GM12878 (cell line): ENCODE data around the gene FAM219A. TPM values are rescaled to one million over a fixed set of nuclear protein-coding genes. Genes with fewer than 3 reads are reported as not detected.
A peak's percentile ranks its signal among the peaks of the same experiment; 100 is the strongest.

Source experiments
- ATAC-seq: fragments of 200-7000 bp; cut with Tn5 transposase; 3 replicates; pipeline ENCODE4 v1.9.1; 2020; ENCODE audit warnings: mild to moderate bottlenecking, moderate library complexity
- BruUV-seq: library from RNA; stranded (reverse); fragments of 400-500 nt; replicated peaks from 2 replicates; lab custom pipeline; 2021; lab: Mats Ljungman, UMichigan
- CTCF ChIA-PET: fragments of 300-600 bp; sonication (Branson Sonifier 250); formaldehyde crosslinking; extraction: SDS; loops from one replicate; lab custom pipeline; 2021; ENCODE audit warnings: inconsistent platforms; lab: Yijun Ruan, JAX
- POLR2A ChIA-PET: fragments of 350-600 bp; formaldehyde crosslinking; extraction: SDS; loops from one replicate; lab custom pipeline; 2021; ENCODE audit warnings: inconsistent platforms; lab: Charles Lee
- RAD21 ChIA-PET: fragments of 300-600 bp; sonication (Branson Sonifier 250); formaldehyde crosslinking; loops from one replicate; lab custom pipeline; 2023; ENCODE audit warnings: antibody characterized with exemption; ENCODE audit not compliant: unreplicated experiment; lab: Charles Lee
- SMC1A ChIA-PET: fragments of 300-600 bp; sonication (Branson Sonifier 250); formaldehyde crosslinking; loops from one replicate; lab custom pipeline; 2023; ENCODE audit not compliant: unreplicated experiment, uncharacterized antibody; lab: Charles Lee
- DNase-seq: peaks from one replicate; pipeline ENCODE4 v3.0.0-alpha.2; 2011; ENCODE audit warnings: low read depth, low spot score
- FAIRE-seq: peaks from 3 replicates; lab custom pipeline; 2011; peaks lifted over from hg19 to GRCh38; lab: Jason Lieb, UNC
- H2AFZ ChIP-seq: 2 replicates; pipeline ENCODE4 v1.6.0; 2011; ENCODE audit warnings: low read depth, low read length, control low read depth; ENCODE audit not compliant: control insufficient read depth
- H3K27ac ChIP-seq: 2 replicates; pipeline ENCODE4 v1.5.1; 2011; ENCODE audit warnings: control low read depth; ENCODE audit not compliant: control insufficient read depth, insufficient read depth
- H3K27me3 ChIP-seq, 2 experiments: replicated peaks in 1 of 2; 2 replicates each; pipeline versions ENCODE4 v1.6.0 to v1.6.1; 2011; ENCODE audit warnings: low read length in 1 of 2; ENCODE audit not compliant: control insufficient read depth in 2 of 2, insufficient read depth in 2 of 2
- H3K36me3 ChIP-seq, 2 experiments: 2 replicates each; pipeline ENCODE4 v1.5.1; 2011; ENCODE audit warnings: low read length in 1 of 2; ENCODE audit not compliant: control insufficient read depth in 2 of 2, insufficient read depth in 2 of 2
- H3K4me1 ChIP-seq: 2 replicates; pipeline ENCODE4 v1.6.1; 2011; ENCODE audit warnings: mild to moderate bottlenecking, low read length, moderate library complexity, mixed read lengths; ENCODE audit not compliant: control insufficient read depth, insufficient read depth
- H3K4me2 ChIP-seq: 2 replicates; pipeline ENCODE4 v1.6.0; 2011; ENCODE audit warnings: control low read depth; ENCODE audit not compliant: control insufficient read depth, insufficient read depth
- H3K4me3 ChIP-seq: fragments of 200-600 bp; sonication (generic); 2 replicates; pipeline ENCODE4 v1.5.1; 2016
- H3K79me2 ChIP-seq: 2 replicates; pipeline ENCODE4 v1.6.0; 2011; ENCODE audit warnings: low read length; ENCODE audit not compliant: control insufficient read depth, insufficient read depth
- H3K9ac ChIP-seq: 2 replicates; pipeline ENCODE4 v1.8.0; 2011; ENCODE audit warnings: low read length, control low read depth, mixed read lengths; ENCODE audit not compliant: control insufficient read depth, insufficient read depth
- H3K9me3 ChIP-seq: replicated peaks from 3 replicates; pipeline ENCODE4 v1.5.1; 2011; ENCODE audit warnings: mild to moderate bottlenecking, low read length; ENCODE audit not compliant: control insufficient read depth, insufficient read depth
- H4K20me1 ChIP-seq: 2 replicates; pipeline ENCODE4 v1.6.0; 2011; ENCODE audit not compliant: control insufficient read depth, insufficient read depth
- BCL11A ChIP-seq: IDR thresholded peaks from 2 replicates; pipeline ENCODE4 v1.6.1; 2011; ENCODE audit warnings: low read depth, low read length
- HCFC1 ChIP-seq: fragments of 150-350 bp; IDR thresholded peaks from 2 replicates; pipeline ENCODE4 v1.6.1; 2014; ENCODE audit warnings: low read length
- NR2F1 ChIP-seq: fragments of 450-650 bp; conservative IDR thresholded peaks from 2 replicates; pipeline ENCODE4 v1.6.1; 2017; ENCODE audit warnings: mild to moderate bottlenecking
- REST ChIP-seq: IDR thresholded peaks from 2 replicates; pipeline ENCODE4 v1.6.1; 2012; ENCODE audit warnings: mild to moderate bottlenecking, low read depth, low read length
- WGBS: methylation state at CpG from one replicate; pipeline ENCODE4 v1.1.6; 2016; ENCODE audit warnings: low lambda C conversion rate; ENCODE audit not compliant: insufficient replicate concordance, insufficient coverage; ENCODE audit errors: missing lambda C conversion rate; 5-methylcytosine and 5-hydroxymethylcytosine counted together
- in situ Hi-C: fragments of 300-500 bp; cut with MboI; formaldehyde crosslinking; loops from 9 replicates; pipeline ENCODE4 v1.14.3; 2018; ENCODE audit warnings: mixed read lengths
- intact Hi-C: fragments of 100-400 bp; cut with micrococcal nuclease; formaldehyde crosslinking; loops from one replicate; pipeline ENCODE4 v1.14.2; 2022; ENCODE audit not compliant: unreplicated experiment
- polyA plus RNA-seq, 11 experiments: library from polyadenylated mRNA; depleted of rRNA in 4 of 11; unstranded in 6 of 11; stranded (reverse) in 5 of 11; fragments of >200 nt; fragmentation: Nextera tagmentation in 4 of 11; fragmentation: Illumina TruSeq in 1 of 11; extraction: Ambion mirVana in 4 of 11; extraction: Trizol in 1 of 11; gene quantifications; 1 replicate in 1 of 11; 2 replicates in 10 of 11; pipeline versions ENCODE4 v1.2.1 to v1.2.3, GENCODE V29; 2011 to 2016; ENCODE audit warnings: inconsistent platforms in 2 of 11, missing spikeins in 2 of 11, low read depth in 1 of 11
- total RNA-seq, 4 experiments: library from RNA; depleted of rRNA in 3 of 4; stranded (reverse); fragments of >200 nt in 3 of 4; fragmentation: Illumina TruSeq in 1 of 4; extraction: Trizol in 1 of 4; gene quantifications; 2 replicates each; pipeline versions ENCODE4 v1.2.1 to v1.2.3, GENCODE V29; 2013 to 2021

Gene FAM219A
- total and polyA plus RNA-seq, 10 of the 15 experiments (the other 5 are each of a cell fraction or from before 2014, with no cell fraction given) = 0.11 to 2.0 (median 0.71) TPM

- in situ Hi-C loops (no loop called here), intact Hi-C loops (no loop called here)
- Histone ChIP-seq H3K9ac (no peak overlapping the region), H2AFZ (no peak overlapping the region), H3K79me2 (no peaks in the 10 kb centered on the region), H3K4me3 (no peak overlapping the region), H3K36me3 (no peaks in the 10 kb centered on the region), H3K27me3 (peaks cover 2 to 22% of the 10 kb centered on the region in 2 experiments; a peak in 3 of 4 replicates), H3K4me1 (no peaks in the 10 kb centered on the region), H3K9me3 (no peaks in the 10 kb centered on the region), H4K20me1 (peaks cover 9% of the 10 kb centered on the region), H3K27ac (no peak overlapping the region), H3K4me2 (no peak overlapping the region)
- no TSS peak for BruUV-seq
- DNase-seq = no peak
- FAIRE-seq = no peak
- TF ChIP-seq BCL11A (no peak), NR2F1 (no peak), REST (peak; percentile 93), HCFC1 (no peak)
- RAD21 ChIA-PET = no interaction called here
- SMC1A ChIA-PET = no interaction called here
- ATAC-seq = no peak
- 15% methylated on average over 8 of the region's 8 CpGs for WGBS
- CTCF ChIA-PET = no interaction called here
- POLR2A ChIA-PET = no interaction called here
Observed at GRCh38 chr9:34493972-34494535, 35.7 kb upstream of the FAM219A start.
